BE2C (cell line): ENCODE data around the gene ATP6V1B1.

Experiments
- DNase-seq: peaks from one replicate; pipeline ENCODE4 v3.0.0-alpha.2; 2020
- H3K27me3 ChIP-seq: fragments of 250-450 bp; sonication (Bioruptor Pico); 2 replicates; pipeline ENCODE4 v1.5.1; 2020; ENCODE audit warnings: mild to moderate bottlenecking
- H3K36me3 ChIP-seq: fragments of 250-450 bp; sonication (Bioruptor Pico); 2 replicates; pipeline ENCODE4 v1.5.1; 2020; ENCODE audit warnings: mild to moderate bottlenecking
- H3K4me1 ChIP-seq: fragments of 250-450 bp; sonication (Bioruptor Pico); 2 replicates; pipeline ENCODE4 v1.5.1; 2020
- H3K4me3 ChIP-seq: 2 replicates; pipeline ENCODE4 v1.5.1; 2011; ENCODE audit warnings: low read depth, low read length
- H3K9me3 ChIP-seq: fragments of 250-450 bp; sonication (Bioruptor Pico); 2 replicates; pipeline ENCODE4 v1.5.1; 2020
- TF ChIP-seq, protein P1 (sequence below): IDR thresholded peaks from 2 replicates; pipeline ENCODE4 v1.5.1; 2012; ENCODE audit warnings: mild to moderate bottlenecking, low read depth, low read length

The ATP6V1B1 gene

GRCh38 chr2:70981866-70982810, 46.4 kb downstream of the ATP6V1B1 start:
- no peak for DNase-seq
- H3K4me3 ChIP-seq: no peak overlapping the region
- TF ChIP-seq, protein P1, sequence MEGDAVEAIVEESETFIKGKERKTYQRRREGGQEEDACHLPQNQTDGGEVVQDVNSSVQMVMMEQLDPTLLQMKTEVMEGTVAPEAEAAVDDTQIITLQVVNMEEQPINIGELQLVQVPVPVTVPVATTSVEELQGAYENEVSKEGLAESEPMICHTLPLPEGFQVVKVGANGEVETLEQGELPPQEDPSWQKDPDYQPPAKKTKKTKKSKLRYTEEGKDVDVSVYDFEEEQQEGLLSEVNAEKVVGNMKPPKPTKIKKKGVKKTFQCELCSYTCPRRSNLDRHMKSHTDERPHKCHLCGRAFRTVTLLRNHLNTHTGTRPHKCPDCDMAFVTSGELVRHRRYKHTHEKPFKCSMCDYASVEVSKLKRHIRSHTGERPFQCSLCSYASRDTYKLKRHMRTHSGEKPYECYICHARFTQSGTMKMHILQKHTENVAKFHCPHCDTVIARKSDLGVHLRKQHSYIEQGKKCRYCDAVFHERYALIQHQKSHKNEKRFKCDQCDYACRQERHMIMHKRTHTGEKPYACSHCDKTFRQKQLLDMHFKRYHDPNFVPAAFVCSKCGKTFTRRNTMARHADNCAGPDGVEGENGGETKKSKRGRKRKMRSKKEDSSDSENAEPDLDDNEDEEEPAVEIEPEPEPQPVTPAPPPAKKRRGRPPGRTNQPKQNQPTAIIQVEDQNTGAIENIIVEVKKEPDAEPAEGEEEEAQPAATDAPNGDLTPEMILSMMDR: no peak
- no peaks in the 10 kb centered on the region for H3K36me3 ChIP-seq
- H3K27me3 ChIP-seq: no peaks in the 10 kb centered on the region
- no peaks in the 10 kb centered on the region for H3K9me3 ChIP-seq
- H3K4me1 ChIP-seq: no peaks in the 10 kb centered on the region

- Histone ChIP-seq H3K4me1 (no peaks in the 10 kb centered on the region), H3K27me3 (no peaks in the 10 kb centered on the region), H3K4me3 (no peak overlapping the region), H3K9me3 (no peaks in the 10 kb centered on the region), H3K36me3 (no peaks in the 10 kb centered on the region; the same call in 1 of the 2 replicates)
- no peak for DNase-seq
- TF ChIP-seq, protein P1: no peak
Measured at GRCh38 chr2:70982971-70983370, 47.3 kb downstream of the ATP6V1B1 start.

DNA sequence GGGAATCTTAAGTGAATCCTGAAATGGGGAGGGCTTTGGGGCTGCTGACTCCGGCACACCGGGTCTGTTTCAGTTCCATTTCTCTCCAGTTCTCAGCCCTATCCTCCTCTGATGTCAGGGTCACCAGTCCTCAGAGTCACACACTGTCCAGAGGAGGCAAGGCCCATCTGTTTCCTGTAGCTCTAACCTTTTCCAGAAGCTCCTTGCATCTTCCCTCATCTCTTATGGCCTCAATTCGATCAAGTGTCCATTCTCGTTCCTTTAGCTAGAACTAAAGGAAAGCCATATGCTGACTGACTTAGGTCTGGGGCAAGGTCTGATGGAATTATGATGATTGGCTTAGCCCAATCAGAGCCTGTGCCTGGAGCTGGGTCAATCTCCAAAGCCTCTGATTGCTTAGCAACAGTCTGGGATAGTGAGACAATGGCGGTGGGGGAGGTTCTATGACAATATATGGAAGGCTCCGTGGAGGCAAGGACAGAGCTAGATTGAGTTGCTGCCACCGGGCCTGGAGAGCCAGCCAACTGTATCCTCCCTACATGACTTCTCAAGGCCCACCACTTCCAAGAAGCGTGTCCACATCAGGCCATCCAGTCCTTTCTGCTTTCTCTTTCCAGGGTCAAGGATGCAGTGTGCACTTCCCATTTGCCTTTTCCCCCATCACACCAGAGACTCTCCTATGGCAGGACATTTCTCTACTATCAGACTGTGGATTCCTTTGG, 48.0 kb downstream of the ATP6V1B1 start:
- Histone ChIP-seq H3K4me3 (no peak overlapping the region), H3K36me3 (no peaks in the 10 kb centered on the region; the same call in 1 of the 2 replicates), H3K9me3 (no peaks in the 10 kb centered on the region), H3K27me3 (no peaks in the 10 kb centered on the region), H3K4me1 (no peaks in the 10 kb centered on the region)
- no peak for DNase-seq
- TF ChIP-seq, protein P1: no peak

- H3K27me3 ChIP-seq: no peaks in the 10 kb centered on the region
- no peaks in the 10 kb centered on the region; the same call in 1 of the 2 replicates for H3K36me3 ChIP-seq
- TF ChIP-seq, protein P1: no peak
- H3K4me1 ChIP-seq: no peaks in the 10 kb centered on the region
- no peak for DNase-seq
- H3K4me3 ChIP-seq: no peak overlapping the region
- no peaks in the 10 kb centered on the region for H3K9me3 ChIP-seq
Measured at GRCh38 chr2:70984228-70984575, 48.5 kb downstream of the ATP6V1B1 start.

- H3K4me3 ChIP-seq: no peak overlapping the region
- H3K9me3 ChIP-seq: no peaks in the 10 kb centered on the region
- TF ChIP-seq, protein P1: 0 out of 2 replicates have a peak, but pooled peaks have one; percentile 10
- H3K36me3 ChIP-seq: no peaks in the 10 kb centered on the region; the same call in 1 of the 2 replicates
- no peaks in the 10 kb centered on the region for H3K4me1 ChIP-seq
- DNase-seq: no peak
- H3K27me3 ChIP-seq: no peaks in the 10 kb centered on the region
Measured at GRCh38 chr2:70984576-70985282, 49.0 kb downstream of the ATP6V1B1 start.
